ENCODE measurements around the gene CSAG3. TPM values are rescaled to one million over a fixed set of nuclear protein-coding genes. Genes with fewer than 3 reads are reported as not detected.
"Not testable (repeated sequence)": the region's sequence is repeated elsewhere in the genome, so short reads cannot be mapped to it uniquely, and the experiment has no call there.

CSAG3 gene
- total RNA-seq (not detected), polyA plus RNA-seq (not detected)
- long read RNA-seq, donor 1: 0 reads
- long read RNA-seq, donor 2: 0 reads
- long read RNA-seq, donor 3: 0 reads
- long read RNA-seq, donor 4: 0 reads
- long read RNA-seq, donor 5: 0 reads

GRCh38 chrX:152758918-152759317, at the start of gene CSAG3:
Gene CSAG3 (plus strand): TSS chrX:152759218.
- H3K27me3 ChIP-seq (ENCODE audit: control insufficient read depth in 3 of 3, insufficient read depth in 3 of 3, low read length in 2 of 3); H3K27ac ChIP-seq (ENCODE audit: low read depth in 1 of 2, low read length in 1 of 2); H3K4me1 ChIP-seq (ENCODE audit: control insufficient read depth in 5 of 5, insufficient read depth in 5 of 5, low read length in 5 of 5); H3K9ac ChIP-seq (ENCODE audit: insufficient read depth in 1 of 2, low read length in 2 of 2); DNase-seq; H3K4me3 ChIP-seq; ATAC-seq (ENCODE audit: insufficient read depth, low FRiP score); H3K36me3 ChIP-seq (ENCODE audit: control insufficient read depth in 4 of 4, insufficient read depth in 4 of 4, low read length in 4 of 4); H3K9me3 ChIP-seq (ENCODE audit: control insufficient read depth in 4 of 4, insufficient read depth in 3 of 4, low read length in 3 of 4): not testable (repeated sequence)
- no CpG with 5 or more reads among the region's 2 CpGs for WGBS, 2 donors

GRCh38 chrX:152713195-152713594, 45.8 kb upstream of the CSAG3 start:
- not testable (repeated sequence) for ATAC-seq (ENCODE audit: insufficient read depth, low FRiP score); H3K4me3 ChIP-seq; DNase-seq; H3K27me3 ChIP-seq (ENCODE audit: control insufficient read depth in 3 of 3, insufficient read depth in 3 of 3, low read length in 2 of 3); H3K9me3 ChIP-seq (ENCODE audit: control insufficient read depth in 4 of 4, insufficient read depth in 3 of 4, low read length in 3 of 4); H3K9ac ChIP-seq (ENCODE audit: insufficient read depth in 1 of 2, low read length in 2 of 2); H3K27ac ChIP-seq (ENCODE audit: low read depth in 1 of 2, low read length in 1 of 2); H3K36me3 ChIP-seq (ENCODE audit: control insufficient read depth in 4 of 4, insufficient read depth in 4 of 4, low read length in 4 of 4); H3K4me1 ChIP-seq (ENCODE audit: control insufficient read depth in 5 of 5, insufficient read depth in 5 of 5, low read length in 5 of 5)
- no CpG with 5 or more reads among the region's 5 CpGs for WGBS, 2 donors

- not testable (repeated sequence) for H3K9me3 ChIP-seq (ENCODE audit: control insufficient read depth in 4 of 4, insufficient read depth in 3 of 4, low read length in 3 of 4); H3K9ac ChIP-seq (ENCODE audit: insufficient read depth in 1 of 2, low read length in 2 of 2); ATAC-seq (ENCODE audit: insufficient read depth, low FRiP score); H3K27ac ChIP-seq (ENCODE audit: low read depth in 1 of 2, low read length in 1 of 2); H3K36me3 ChIP-seq (ENCODE audit: control insufficient read depth in 4 of 4, insufficient read depth in 4 of 4, low read length in 4 of 4); H3K4me3 ChIP-seq; H3K4me1 ChIP-seq (ENCODE audit: control insufficient read depth in 5 of 5, insufficient read depth in 5 of 5, low read length in 5 of 5); H3K27me3 ChIP-seq (ENCODE audit: control insufficient read depth in 3 of 3, insufficient read depth in 3 of 3, low read length in 2 of 3); DNase-seq
- WGBS, 2 donors: no CpG with 5 or more reads among the region's 35 CpGs
These were observed 44.9 kb upstream of the CSAG3 start, which contains the start of gene MAGEA2B for GRCh38 chrX:152713815-152714787. Gene MAGEA2B (plus strand): TSS chrX:152714628. CDS start chrX:152717107, 2,479 bp downstream.

GRCh38 chrX:152725409-152725808, 33.6 kb upstream of the CSAG3 start:
- no peaks in the 10 kb centered on the region for H3K27me3 ChIP-seq (ENCODE audit: control insufficient read depth in 3 of 3, insufficient read depth in 3 of 3, low read length in 2 of 3)
- TF ChIP-seq CTCF (IDR thresholded peaks at IDR 0.05; ENCODE audit: control extremely low read depth, extremely low read depth): no peak
- no peaks in the 10 kb centered on the region for H3K4me1 ChIP-seq (ENCODE audit: control insufficient read depth in 5 of 5, insufficient read depth in 5 of 5, low read length in 5 of 5)
- WGBS, 2 donors: 67 to 76% methylated on average over 7 of the region's 7 CpGs
- H3K4me3 ChIP-seq: no peak overlapping the region
- H3K9ac ChIP-seq (ENCODE audit: insufficient read depth in 1 of 2, low read length in 2 of 2): no peak overlapping the region
- H3K36me3 ChIP-seq (ENCODE audit: control insufficient read depth in 4 of 4, insufficient read depth in 4 of 4, low read length in 4 of 4): no peaks in the 10 kb centered on the region
- DNase-seq (no peak), ATAC-seq (ENCODE audit: insufficient read depth, low FRiP score) (no peak)
- no peak overlapping the region for H3K27ac ChIP-seq (ENCODE audit: low read depth in 1 of 2, low read length in 1 of 2)
- peaks cover 0 to 7% (median 3%) of the 10 kb centered on the region in 4 donors for H3K9me3 ChIP-seq (ENCODE audit: control insufficient read depth in 4 of 4, insufficient read depth in 3 of 4, low read length in 3 of 4)

Measured in lung (tissue), 16 donors.